ENCODE results near the gene MAD1L1.

GRCh38 chr7:2052657-2053048 lies 180.1 kb downstream of the MAD1L1 start:
- TF ChIP-seq POLR2A (IDR thresholded peaks at IDR 0.05) = no peak
- no peak for TF ChIP-seq CTCF (IDR thresholded peaks at IDR 0.05)
